Measurements from ENCODE around the gene PTPRD.

- TF ChIP-seq, protein P1, sequence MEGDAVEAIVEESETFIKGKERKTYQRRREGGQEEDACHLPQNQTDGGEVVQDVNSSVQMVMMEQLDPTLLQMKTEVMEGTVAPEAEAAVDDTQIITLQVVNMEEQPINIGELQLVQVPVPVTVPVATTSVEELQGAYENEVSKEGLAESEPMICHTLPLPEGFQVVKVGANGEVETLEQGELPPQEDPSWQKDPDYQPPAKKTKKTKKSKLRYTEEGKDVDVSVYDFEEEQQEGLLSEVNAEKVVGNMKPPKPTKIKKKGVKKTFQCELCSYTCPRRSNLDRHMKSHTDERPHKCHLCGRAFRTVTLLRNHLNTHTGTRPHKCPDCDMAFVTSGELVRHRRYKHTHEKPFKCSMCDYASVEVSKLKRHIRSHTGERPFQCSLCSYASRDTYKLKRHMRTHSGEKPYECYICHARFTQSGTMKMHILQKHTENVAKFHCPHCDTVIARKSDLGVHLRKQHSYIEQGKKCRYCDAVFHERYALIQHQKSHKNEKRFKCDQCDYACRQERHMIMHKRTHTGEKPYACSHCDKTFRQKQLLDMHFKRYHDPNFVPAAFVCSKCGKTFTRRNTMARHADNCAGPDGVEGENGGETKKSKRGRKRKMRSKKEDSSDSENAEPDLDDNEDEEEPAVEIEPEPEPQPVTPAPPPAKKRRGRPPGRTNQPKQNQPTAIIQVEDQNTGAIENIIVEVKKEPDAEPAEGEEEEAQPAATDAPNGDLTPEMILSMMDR (IDR thresholded peaks at IDR 0.05), result no peak
- TF ChIP-seq EZH2 (IDR thresholded peaks at IDR 0.05), result no peak
Measured at GRCh38 chr9:9892217-9892616, 720.6 kb downstream of the PTPRD start.

Data from neural progenitor cell (in vitro differentiated cells).